NOMO-1 treated with dmso at 0.1 percent for 144 hours (cell line): ENCODE results near the gene PEX26.
"Not testable (repeated sequence)": the region's sequence is repeated elsewhere in the genome, so short reads cannot be mapped to it uniquely, and the experiment has no call there.

Experiments
- DNase-seq: peaks from one replicate; lab custom pipeline; 2025; ENCODE audit not compliant: unreplicated experiment; lab: John Stamatoyannopoulos, UW

Gene PEX26

DNA sequence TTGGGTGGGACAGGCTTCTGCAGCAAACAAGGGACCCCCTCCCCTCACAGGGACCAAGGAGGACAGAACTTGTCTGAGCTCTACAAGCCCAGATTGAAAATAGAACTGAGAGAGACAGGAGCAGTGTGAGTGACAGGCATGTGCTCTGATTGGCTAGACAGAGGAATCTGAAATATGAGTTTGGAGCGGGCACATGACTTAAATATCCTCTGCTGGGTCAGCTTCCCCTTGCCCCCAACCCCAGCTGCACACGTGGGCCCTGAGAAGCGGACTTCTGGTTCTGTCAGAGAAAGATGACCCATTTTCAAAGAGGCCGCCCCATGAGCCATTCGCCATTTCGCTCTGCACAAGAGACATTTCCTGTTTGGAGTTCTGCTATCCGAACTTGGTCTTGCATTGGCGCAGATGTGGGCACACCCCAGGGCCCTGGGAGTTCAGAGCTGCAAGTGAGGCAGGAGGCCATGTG is 38.1 kb downstream of the PEX26 start:
- DNase-seq = no peak

DNA sequence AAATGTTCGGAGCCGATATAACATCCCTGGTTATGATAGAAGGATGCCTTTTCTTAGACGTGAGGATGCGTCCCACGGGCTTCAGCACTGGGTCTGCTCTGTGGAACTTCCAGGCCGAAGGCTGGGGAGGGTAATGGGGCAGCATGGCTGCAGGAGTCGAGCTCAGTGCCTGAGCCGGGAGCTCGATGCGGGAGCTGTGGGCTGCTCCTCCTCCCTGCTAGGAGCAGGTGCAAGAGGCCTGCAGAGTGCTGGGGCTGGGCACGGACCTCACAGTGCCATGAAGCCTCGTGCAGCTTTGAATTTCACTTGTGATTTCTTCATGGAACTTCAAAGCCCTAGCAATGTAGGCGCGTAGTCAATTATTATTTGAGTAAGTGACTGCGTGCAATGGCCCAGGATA is 38.8 kb downstream of the PEX26 start:
- DNase-seq = no peak

GRCh38 chr22:18118345-18118915 is 40.6 kb downstream of the PEX26 start:
- DNase-seq = no peak

DNA sequence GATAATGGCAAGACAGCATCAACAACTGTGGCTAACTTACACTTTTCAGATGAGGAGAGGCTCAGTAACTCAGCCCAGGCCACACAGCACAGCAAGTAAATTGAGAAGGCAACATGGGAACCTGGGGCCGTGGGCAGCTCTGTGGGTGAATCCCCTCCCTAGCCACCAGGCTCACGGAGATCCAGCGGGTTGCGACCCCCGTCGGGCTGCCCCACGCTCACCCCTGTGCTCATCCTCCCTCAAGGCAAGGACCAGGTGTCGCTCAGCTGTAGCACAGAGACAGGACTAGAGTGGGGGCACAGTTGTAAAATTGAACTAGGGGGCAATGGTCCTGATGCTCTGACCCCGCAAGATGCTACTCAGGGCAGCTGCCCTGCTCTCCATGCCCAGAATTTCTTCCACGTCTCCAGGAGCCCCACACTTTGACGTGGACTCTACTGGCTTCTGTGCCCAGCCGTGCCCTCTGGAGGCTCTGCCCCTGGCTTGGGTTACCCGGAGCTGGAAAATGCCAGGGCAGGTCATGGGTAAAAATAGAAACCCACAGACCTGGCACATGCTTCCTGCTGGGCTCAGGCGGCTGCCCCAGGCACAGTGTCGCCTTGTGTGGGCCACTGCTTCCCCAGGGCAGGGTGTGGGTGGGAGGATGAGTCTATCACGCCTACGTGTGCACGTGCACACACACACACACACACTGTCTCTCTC is 41.8 kb downstream of the PEX26 start:
- DNase-seq = no peak

DNA sequence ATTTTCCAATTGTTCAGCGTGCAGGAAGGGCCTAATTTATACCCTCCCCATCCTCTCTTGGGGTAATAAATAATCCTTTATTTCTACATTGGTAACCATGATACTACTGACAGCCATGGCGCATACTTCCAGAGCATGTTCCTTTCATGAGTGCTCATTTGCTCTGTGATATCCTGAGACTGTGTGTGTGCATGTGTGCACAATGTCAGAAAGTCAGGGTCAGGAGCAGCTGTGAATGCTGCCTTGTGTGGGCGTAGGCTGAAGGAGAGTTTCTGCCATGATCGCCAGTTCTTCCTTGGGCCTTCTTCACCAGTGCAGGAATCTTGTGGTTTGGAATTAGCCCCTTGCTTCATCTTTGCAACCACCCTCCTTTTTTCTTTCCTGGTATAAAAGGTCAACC is 43.1 kb downstream of the PEX26 start:
- DNase-seq = no peak

DNA sequence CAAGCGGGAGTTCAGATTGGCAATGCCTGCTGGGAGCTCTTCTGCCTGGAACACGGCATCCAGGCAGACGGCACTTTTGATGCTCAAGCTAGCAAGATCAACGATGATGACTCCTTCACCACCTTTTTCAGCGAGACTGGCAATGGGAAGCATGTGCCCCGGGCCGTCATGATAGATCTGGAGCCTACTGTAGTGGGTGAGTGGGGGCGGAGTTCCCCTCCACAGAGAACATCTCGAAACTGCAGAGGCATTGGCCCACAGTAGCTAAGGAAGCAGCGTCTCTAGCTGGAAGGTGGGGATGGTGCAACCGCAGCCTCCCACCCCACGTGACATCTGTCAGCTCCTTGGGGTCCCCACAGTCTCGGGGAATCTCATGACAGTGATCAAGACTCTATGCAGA is 43.7 kb downstream of the PEX26 start:
- no peak for DNase-seq

DNA sequence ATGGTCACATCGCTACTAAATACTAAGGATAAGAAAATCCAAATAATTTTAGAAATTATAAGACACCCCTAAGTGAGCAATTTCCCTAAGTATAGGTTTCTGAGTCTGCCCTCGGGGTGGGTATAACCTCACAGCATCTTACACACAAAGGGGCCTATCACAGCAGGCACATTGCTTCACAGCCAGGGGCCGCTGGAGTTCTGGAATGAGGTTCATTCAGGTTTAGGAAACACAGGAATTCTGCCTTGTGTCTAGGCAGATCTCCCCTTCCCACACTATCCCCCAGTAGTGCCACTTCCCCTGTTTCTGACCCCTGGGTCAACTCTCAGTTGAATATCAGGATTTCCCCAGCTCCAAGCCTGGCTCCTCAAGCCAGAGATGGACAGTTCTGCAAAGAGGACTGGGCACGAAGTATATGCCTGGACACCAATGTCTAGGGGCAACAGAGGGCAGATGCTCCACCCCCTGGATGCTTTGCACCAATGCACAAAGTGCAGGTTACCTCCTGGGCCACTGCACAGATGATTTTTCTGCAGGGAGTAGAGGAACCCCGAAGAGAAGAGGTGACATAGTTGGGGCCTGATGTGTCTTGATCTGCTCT is 44.3 kb downstream of the PEX26 start:
- no peak for DNase-seq

DNA sequence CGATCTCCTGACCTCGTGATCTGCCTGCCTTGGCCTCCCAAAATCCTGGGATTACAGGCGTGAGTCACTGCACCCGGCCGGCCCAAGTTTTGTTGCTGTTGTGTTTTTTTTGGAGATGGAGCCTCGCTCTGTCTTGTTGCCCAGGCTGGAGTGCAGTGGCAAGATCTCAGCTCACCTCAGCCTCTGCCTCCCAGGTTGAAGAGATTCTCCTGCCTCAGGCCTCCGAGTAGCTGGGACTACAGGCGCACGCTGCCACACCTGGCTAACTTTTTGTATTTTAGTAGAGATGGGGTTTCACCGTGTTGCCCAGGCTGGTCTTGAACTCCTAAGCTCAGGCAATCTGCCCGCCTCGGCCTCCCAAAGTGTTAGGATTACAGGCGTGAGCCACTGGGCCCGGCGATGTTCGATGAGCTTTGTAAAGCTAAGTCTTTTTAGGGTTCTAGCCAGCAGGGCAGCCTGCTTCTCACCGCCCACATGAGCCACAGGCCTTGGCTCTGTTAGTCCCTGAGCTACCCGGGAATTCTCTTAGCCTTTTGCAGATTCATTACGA is 45.8 kb downstream of the PEX26 start:
- not testable (repeated sequence) for DNase-seq

- DNase-seq = no peak
These were observed 48.8 kb downstream of the PEX26 start for GRCh38 chr22:18126606-18127005.

- no peak for DNase-seq
These were observed 52.2 kb downstream of the PEX26 start for GRCh38 chr22:18130018-18130417.

GRCh38 chr22:18130699-18131429 is 53.1 kb downstream of the PEX26 start:
- DNase-seq = no peak

- DNase-seq = no peak
These were observed 55.7 kb downstream of the PEX26 start for GRCh38 chr22:18133452-18133851.

GRCh38 chr22:18136563-18137320 is 59.0 kb downstream of the PEX26 start:
- no peak for DNase-seq

- DNase-seq = not testable (repeated sequence)
These were observed 63.2 kb downstream of the PEX26 start for GRCh38 chr22:18141004-18141403.

GRCh38 chr22:18144105-18144504 is 66.3 kb downstream of the PEX26 start:
- no peak for DNase-seq

- DNase-seq = no peak
These were observed 68.0 kb downstream of the PEX26 start for GRCh38 chr22:18145676-18146388.

DNA sequence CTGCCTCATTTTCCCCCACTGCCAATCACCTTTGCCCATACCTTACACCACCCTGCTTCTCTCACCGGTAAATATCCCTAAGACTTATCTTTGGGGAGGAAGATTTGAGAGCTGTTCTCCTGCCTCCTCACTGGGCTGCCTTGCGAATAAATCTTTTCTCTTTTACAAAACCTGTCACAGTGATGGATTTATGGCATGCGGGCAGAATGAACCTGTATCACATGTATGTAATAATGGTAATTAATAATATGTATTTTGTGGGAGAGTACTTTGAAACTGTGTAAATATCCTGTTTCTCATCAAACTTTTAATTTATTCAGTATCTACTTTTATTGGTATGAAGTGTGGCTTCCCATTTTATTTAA is 68.6 kb downstream of the PEX26 start:
- no peak for DNase-seq

GRCh38 chr22:18147791-18148190 is 70.0 kb downstream of the PEX26 start:
- DNase-seq = no peak

- no peak for DNase-seq
These were observed 70.6 kb downstream of the PEX26 start for GRCh38 chr22:18148293-18148965.

DNA sequence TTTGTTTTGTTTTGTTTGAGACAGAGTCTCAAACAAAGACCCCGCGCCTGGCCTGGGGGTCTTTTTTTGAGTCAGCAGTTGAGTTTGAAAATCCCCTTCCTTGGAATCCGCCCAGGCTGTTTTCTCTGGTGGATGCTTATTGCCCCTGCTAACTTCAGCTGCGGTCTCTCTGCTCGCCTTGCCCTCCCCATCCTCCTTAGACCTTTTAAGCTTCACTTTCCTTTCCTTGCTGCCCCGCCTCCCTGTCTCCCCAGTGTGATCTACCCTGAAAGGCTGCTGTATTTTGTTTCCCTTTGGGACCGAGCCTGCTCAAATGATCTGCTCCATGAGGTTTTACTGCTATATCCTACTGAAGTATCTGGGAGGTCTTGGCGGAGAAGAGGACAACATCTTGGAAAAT is 74.7 kb downstream of the PEX26 start:
- no peak for DNase-seq
